Heart left ventricle (tissue), 16 donors: Measurements from ENCODE around the gene MBP. TPM values are rescaled to one million over a fixed set of nuclear protein-coding genes. Genes with fewer than 3 reads are reported as not detected.

Experiments
- ATAC-seq, 4 donors: fragments of 200-7000 bp; cut with Tn5 transposase; one replicate each; pipeline ENCODE4 v1.9.1; 2020 to 2022; ENCODE audit warnings: moderate library complexity in 4 of 4, mild to moderate bottlenecking in 3 of 4, moderate number of reproducible peaks in 1 of 4
- DNase-seq, 5 donors: peaks; one replicate each; pipeline ENCODE4 v3.0.0-alpha.2; 2020
- H3K27ac ChIP-seq, 12 donors: fragments of 200-600 bp; sonication (generic) in 4 of 12; one replicate each; pipeline versions ENCODE4 v1.5.0 to v1.8.0; 2016 to 2022; ENCODE audit warnings: mild to moderate bottlenecking in 2 of 12
- H3K27me3 ChIP-seq, 9 donors: fragments of 200-600 bp; sonication (generic) in 2 of 9; one replicate each; pipeline versions ENCODE4 v1.5.1 to v1.8.0; 2016 to 2022; ENCODE audit warnings: mild to moderate bottlenecking in 3 of 9
- H3K36me3 ChIP-seq, 9 donors: fragments of 200-600 bp; sonication (generic) in 2 of 9; one replicate each; pipeline versions ENCODE4 v1.5.0 to v1.8.0; 2018 to 2022; ENCODE audit warnings: mild to moderate bottlenecking in 2 of 9
- H3K4me1 ChIP-seq, 12 donors: fragments of 200-600 bp; sonication (generic) in 4 of 12; one replicate each; pipeline versions ENCODE4 v1.5.0 to v1.8.0; 2016 to 2022; ENCODE audit warnings: mild to moderate bottlenecking in 3 of 12
- H3K4me3 ChIP-seq, 12 donors: fragments of 200-600 bp; sonication (generic) in 4 of 12; one replicate each; pipeline versions ENCODE4 v1.5.0 to v1.8.0; 2017 to 2022; ENCODE audit warnings: mild to moderate bottlenecking in 9 of 12, moderate library complexity in 4 of 12
- H3K9me3 ChIP-seq, 12 donors: fragments of 200-600 bp; sonication (generic) in 4 of 12; one replicate each; pipeline versions ENCODE4 v1.5.0 to v1.8.0; 2016 to 2022; ENCODE audit warnings: mild to moderate bottlenecking in 1 of 12
- POLR2A ChIP-seq, 2 donors: fragments of 450-650 bp; IDR thresholded peaks; one replicate each; pipeline ENCODE4 v1.6.1; 2017; ENCODE audit warnings: antibody characterized with exemption in 2 of 2, mild to moderate bottlenecking in 2 of 2, moderate library complexity in 2 of 2
- WGBS, 4 donors: extraction: QIAGEN DNeasy Blood & Tissue Kit in 2 of 4; methylation state at CpG; one replicate each; pipeline versions ENCODE4 v1.1.5 to v1.1.7; 2013 to 2018; 5-methylcytosine and 5-hydroxymethylcytosine counted together
- intact Hi-C, 10 donors: fragments of 100-400 bp; cut with DNase I; formaldehyde crosslinking; loops; one replicate each; pipeline versions ENCODE4 v1.11.1 to v1.14.2; 2022
- polyA plus RNA-seq, 2 donors: library from polyadenylated mRNA; stranded (reverse); fragments of 200-250 nt; gene quantifications; one replicate each; pipeline ENCODE4 v1.2.3, GENCODE V29; 2013
- total RNA-seq, 9 donors: library from RNA; depleted of rRNA in 2 of 9; stranded (reverse); fragments of >200 nt in 2 of 9; fragmentation: NEBNext Ultra II Directional in 3 of 9; extraction: Animal tissue kit (Norgen Biotek cat#: 25700) in 3 of 9; gene quantifications; one replicate each; pipeline versions ENCODE4 v1.1.0 to v1.2.4, GENCODE V29; 2016 to 2023
- TF ChIP-seq, protein P1 (sequence below), 12 donors: fragments of 200-600 bp; sonication (generic) in 4 of 12; IDR thresholded peaks; one replicate each; pipeline versions ENCODE4 v1.5.0 to v1.8.0; 2018 to 2022; ENCODE audit warnings: antibody characterized with exemption in 12 of 12, mild to moderate bottlenecking in 5 of 12
- donor health status: ischemic (EF 13 %, LVEDD 7.1; RV severe dilation, severe dysfunction).
- donor health status: healthy with polysubstance abuse.
- donor health status: DM: no; HTN: yes; CAD: no.
- donor health status: DM: no; HTN: no; CAD: no.
- donor health status: ischemic (EF 25% LVEDD 6.9; RV normal size, moderate dysfunction).
- donor health status: ischemic (EF 25% LVEDD 5.7; RV mildly dilated, moderate dysfunction).
- donor health status: healthy.
- donor health status: DM: yes; HTN: yes; CAD: no.
- donor health status: ischemic (EF 35%, LVEDD 5.7; RV mildly dilated, moderate dysfunction).
- donor health status: nonischemic (EF 11% LVEDD 7.7; RV severe dilation, severe dysfunction).
- donor health status: DM: yes; HTN: yes; CAD: no.
- donor health status: PGD.
- donor health status: ischemic (EF 29% LVEDD 5.4; RV normal size, mild dysfunction).
- donor health status: nonischemic (EF 23%, LVEDD 6.1; RV moderate dilation, normal function).

MBP gene
- total and polyA plus RNA-seq, 11 donors, result 7.7 to 93.0 (median 31.8) TPM

DNA sequence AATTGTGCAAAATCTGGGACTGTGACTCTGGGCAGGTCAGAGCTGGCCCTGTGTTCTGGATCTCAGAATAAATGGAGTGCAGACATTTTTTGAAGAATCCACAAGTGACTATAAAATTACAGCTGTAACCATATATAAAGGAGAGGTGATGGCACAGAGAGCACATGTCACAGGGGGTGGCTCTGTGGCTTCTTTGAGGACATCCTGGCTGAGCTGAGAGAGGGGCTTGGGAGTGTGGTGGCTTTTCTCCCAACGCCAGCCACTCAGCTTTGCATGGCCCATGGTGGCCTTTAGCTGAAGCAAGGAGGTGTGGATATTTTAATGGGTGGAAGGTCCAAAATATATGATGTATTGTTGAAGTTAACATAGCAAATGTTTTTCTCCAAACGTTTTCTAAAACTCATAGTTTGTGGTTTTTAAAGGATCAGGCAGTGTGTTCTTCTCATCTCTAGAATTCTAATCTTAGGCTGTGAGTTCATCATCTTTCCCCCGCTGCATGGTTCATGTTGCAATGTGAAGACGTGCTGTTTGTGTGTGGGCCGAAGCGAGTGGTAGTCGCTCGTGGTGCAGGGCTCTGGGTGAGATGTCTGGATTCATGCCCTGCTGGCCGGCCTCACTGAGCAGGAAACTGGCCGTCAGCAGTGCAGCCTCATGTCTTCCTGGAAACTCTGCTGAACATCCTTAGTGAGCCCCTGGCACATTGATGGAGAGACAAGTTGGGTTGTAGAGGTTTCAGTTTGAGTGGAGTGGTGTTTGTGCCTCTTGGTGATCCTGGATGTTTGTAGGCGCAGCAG lies 200.4 kb downstream of the MBP start:
- H3K36me3 ChIP-seq, result peaks cover 0 to 85% (median 64%) of the 10 kb centered on the region in 9 donors
- H3K27me3 ChIP-seq, result no peaks in the 10 kb centered on the region
- no peak overlapping the region for H3K27ac ChIP-seq
- H3K4me1 ChIP-seq, result peaks cover 0 to 4% (median 0%) of the 10 kb centered on the region in 12 donors
- peak in 3 of 4 donors; percentile 63 to 85 (median 81) for ATAC-seq
- intact Hi-C loops, result no loop called here
- DNase-seq, result peak in 3 of 5 donors; percentile 31 to 61 (median 42)
- TF ChIP-seq, protein P1, sequence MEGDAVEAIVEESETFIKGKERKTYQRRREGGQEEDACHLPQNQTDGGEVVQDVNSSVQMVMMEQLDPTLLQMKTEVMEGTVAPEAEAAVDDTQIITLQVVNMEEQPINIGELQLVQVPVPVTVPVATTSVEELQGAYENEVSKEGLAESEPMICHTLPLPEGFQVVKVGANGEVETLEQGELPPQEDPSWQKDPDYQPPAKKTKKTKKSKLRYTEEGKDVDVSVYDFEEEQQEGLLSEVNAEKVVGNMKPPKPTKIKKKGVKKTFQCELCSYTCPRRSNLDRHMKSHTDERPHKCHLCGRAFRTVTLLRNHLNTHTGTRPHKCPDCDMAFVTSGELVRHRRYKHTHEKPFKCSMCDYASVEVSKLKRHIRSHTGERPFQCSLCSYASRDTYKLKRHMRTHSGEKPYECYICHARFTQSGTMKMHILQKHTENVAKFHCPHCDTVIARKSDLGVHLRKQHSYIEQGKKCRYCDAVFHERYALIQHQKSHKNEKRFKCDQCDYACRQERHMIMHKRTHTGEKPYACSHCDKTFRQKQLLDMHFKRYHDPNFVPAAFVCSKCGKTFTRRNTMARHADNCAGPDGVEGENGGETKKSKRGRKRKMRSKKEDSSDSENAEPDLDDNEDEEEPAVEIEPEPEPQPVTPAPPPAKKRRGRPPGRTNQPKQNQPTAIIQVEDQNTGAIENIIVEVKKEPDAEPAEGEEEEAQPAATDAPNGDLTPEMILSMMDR (IDR thresholded peaks at IDR 0.05), result no peak
- no peak for TF ChIP-seq POLR2A (IDR thresholded peaks at IDR 0.05)
- H3K4me3 ChIP-seq, result no peak overlapping the region
- no peaks in the 10 kb centered on the region for H3K9me3 ChIP-seq
- WGBS, 4 donors, result 66 to 75% (median 71%) methylated on average over 11 of the region's 11 CpGs

DNA sequence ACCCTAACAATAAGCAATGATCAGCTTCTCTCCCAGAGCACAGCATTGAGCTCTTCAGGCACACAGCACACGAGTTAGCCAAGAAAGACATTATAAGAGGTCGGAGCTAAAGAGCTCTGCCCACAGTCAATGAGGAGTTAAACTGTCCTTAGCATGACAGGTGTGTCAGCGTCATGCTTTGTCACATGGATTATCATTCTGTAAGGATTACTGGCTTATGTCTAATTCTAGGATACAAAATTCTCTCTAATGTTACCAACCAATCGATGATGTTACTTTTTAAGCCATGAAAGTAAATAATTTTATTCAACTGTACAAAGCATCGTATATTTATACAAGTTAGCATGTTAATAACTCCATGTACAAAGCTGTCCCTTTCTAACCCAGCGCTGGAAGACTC lies 201.4 kb downstream of the MBP start:
- no peak overlapping the region for H3K27ac ChIP-seq
- DNase-seq (no peak), ATAC-seq (no peak)
- no peak for TF ChIP-seq POLR2A (IDR thresholded peaks at IDR 0.05)
- TF ChIP-seq, protein P1 (IDR thresholded peaks at IDR 0.05), result no peak
- peaks cover 0 to 4% (median 0%) of the 10 kb centered on the region in 12 donors for H3K4me1 ChIP-seq
- no peaks in the 10 kb centered on the region for H3K27me3 ChIP-seq
- peaks cover 0 to 82% (median 64%) of the 10 kb centered on the region in 9 donors for H3K36me3 ChIP-seq
- no peak overlapping the region for H3K4me3 ChIP-seq
- intact Hi-C loops, result no loop called here
- H3K9me3 ChIP-seq, result no peaks in the 10 kb centered on the region
- WGBS, 4 donors, result 93 to 97% (median 94%) methylated on average over 6 of the region's 6 CpGs

Other genes starting within 250 kb of the MBP start
- gene GALR1, start 117.1 kb upstream of the MBP start, total RNA-seq, result under 1 TPM in 3 of 9 donors, not detected in 6; 0.04 to 0.08 (median 0.05) TPM
- under 1 TPM; under 0.01 to 0.01 TPM for gene GALR1, start 117.1 kb upstream of the MBP start, polyA plus RNA-seq